Dermis microvascular lymphatic vessel endothelial cell (primary cell): ENCODE measurements around the gene C10orf67. TPM values are rescaled to one million over a fixed set of nuclear protein-coding genes. Genes with fewer than 3 reads are reported as not detected.
"Not testable (repeated sequence)": the region's sequence is repeated elsewhere in the genome, so short reads cannot be mapped to it uniquely, and the experiment has no call there.

Experiments used
- DNase-seq, 2 donors: peaks; one replicate each; pipeline versions ENCODE4 v3.0.0 to v3.0.0-alpha.2; 2010; ENCODE audit warnings: low read depth in 2 of 2
- total RNA-seq: library from RNA; depleted of rRNA; stranded (reverse); fragments of >200 nt; gene quantifications from 2 replicates; pipeline ENCODE4 v1.2.1, GENCODE V29; 2014

The C10orf67 gene
- total RNA-seq, 1 donor from 2014 or later, result not detected

DNA sequence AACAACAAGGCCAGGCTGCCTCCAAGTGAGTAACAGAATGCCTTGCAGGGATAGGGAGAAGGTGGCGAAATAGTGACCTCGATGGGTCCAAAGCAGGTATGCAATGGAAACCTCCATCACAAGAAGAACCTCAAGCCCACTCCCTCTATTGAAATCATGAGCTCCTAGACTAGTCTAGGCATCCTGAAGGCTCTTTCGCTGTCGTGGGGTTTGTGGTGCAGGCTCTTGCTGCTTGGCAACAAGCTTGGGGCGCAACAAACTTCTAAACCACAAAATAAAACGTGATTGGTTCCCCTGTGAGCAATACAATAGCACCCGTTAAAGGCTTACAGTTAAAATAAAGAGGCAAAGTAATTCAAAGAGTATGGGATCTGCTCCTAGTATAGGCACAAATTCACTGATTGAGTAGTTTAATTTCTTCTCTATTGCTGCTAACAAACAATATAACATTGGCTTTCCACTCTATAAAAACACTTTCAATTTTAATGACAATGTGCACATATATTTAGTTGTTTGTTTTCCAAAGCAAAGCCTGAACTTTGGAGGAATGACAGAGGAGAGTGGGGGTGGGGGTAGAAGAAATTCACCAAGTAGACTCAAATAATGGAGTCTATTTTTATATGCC lies 64.1 kb downstream of the C10orf67 start:
- no peak for DNase-seq

DNA sequence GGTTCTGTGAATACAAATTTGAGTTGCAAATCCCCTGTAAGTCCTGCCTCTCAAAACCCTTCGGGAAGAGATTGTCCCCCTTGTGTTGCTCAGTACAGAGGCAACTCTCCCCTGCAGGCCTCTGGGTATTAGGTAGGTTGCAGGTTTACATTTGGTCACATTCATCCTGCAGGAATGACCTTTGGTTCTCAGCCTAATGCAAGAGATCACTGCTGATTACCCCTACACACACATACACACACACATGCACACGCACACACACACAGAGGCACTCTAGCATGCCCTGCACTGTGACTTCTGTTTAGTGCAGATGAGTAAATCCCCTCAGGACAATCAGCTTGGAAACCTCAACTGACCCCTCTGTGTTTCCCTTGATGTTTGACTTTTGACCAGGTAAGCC lies 69.2 kb downstream of the C10orf67 start:
- no peak for DNase-seq

DNA sequence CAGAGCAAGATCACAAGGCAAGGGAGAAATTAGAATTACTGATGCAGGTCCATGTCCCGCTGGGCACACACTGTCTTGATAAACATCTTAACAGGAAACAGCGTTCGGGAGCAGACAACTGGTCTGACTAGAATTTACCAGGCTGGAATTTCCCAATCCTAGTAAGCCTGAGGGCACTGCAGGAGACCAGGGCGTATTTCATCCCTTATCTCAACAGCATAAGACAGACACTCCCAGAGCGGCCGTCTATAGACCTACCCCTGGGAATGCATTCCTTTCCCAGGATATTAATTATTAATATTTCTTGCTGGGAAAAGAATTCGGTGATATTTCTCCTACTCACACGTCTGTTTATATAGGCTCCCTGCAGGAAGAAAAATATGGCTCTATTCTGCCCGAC lies 70.4 kb downstream of the C10orf67 start:
- DNase-seq, result not testable (repeated sequence)

DNA sequence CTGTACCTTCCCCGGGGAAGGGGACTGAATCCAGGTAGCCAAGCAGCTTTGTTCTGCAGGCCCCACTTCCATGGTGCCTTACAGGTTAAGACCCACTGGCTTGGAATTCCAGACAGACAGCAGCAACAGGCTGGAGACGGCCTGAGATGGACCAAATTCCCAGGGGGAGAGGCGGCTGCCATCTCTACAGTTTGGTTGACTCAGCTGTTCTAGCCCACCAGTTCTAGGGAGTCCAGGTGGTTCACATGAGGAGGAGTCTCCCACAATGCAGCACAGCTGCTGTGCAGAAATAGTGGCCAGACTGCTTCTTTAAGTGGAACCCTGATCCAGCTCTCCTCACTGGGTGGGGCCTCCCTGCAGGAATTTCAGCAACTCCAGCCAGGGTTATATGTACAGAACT lies 74.1 kb downstream of the C10orf67 start:
- DNase-seq, result no peak

GRCh38 chr10:23263441-23264164 lies 81.0 kb downstream of the C10orf67 start:
- DNase-seq, result no peak

DNA sequence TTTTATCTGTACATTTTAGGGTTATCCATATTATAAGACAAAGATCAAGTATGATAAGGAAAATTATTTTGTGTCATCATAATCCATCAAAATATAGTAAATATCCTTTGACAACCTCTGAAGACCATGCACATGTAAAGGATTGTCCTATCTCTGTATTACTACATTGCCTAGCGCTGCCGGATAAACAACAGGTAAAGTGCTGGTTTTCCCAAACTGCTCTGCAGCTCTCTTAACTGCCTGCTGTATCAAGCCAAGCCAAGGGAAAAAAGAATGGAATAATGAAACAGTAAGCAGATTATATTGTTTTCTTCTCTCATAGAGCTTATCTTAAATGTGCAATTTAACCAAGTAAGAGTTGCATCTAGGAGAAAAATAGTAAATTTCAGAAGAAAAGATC lies 81.7 kb downstream of the C10orf67 start:
- DNase-seq, result no peak

GRCh38 chr10:23258516-23258915 lies 86.1 kb downstream of the C10orf67 start:
- no peak for DNase-seq

GRCh38 chr10:23253780-23254179 lies 90.8 kb downstream of the C10orf67 start:
- no peak for DNase-seq

GRCh38 chr10:23252859-23253258 lies 91.7 kb downstream of the C10orf67 start:
- DNase-seq, result not testable (repeated sequence)

GRCh38 chr10:23241779-23242178 lies 102.8 kb downstream of the C10orf67 start:
- DNase-seq, result not testable (repeated sequence)

DNA sequence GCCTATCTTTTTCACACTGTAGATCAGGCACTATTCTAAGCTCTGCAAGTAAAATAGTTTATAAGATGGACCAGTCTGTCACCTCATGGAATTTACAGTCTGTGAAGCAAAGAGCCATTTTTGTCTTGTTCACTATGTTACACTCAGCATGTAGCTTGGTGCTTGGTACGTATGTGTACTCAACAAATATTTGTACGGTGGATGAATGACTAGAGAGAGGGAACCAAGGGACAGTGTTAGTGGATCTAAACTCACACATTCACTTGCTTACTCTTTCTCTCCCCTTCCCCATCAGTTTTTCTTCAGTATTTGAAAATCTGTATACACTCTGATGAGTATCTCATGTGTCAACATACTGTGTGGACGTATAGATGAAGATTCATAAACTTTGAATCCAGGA lies 106.6 kb downstream of the C10orf67 start:
- DNase-seq, result no peak

GRCh38 chr10:23230582-23230981 lies 114.0 kb downstream of the C10orf67 start:
- DNase-seq, result no peak

- no peak for DNase-seq
Observed at GRCh38 chr10:23217471-23217870, 127.1 kb downstream of the C10orf67 start.

GRCh38 chr10:23205972-23206642 lies 138.5 kb downstream of the C10orf67 start:
- DNase-seq, result no peak

GRCh38 chr10:23204773-23205172 lies 139.8 kb downstream of the C10orf67 start:
- no peak for DNase-seq

- no peak for DNase-seq
Observed at GRCh38 chr10:23203369-23204325, 140.9 kb downstream of the C10orf67 start.

DNA sequence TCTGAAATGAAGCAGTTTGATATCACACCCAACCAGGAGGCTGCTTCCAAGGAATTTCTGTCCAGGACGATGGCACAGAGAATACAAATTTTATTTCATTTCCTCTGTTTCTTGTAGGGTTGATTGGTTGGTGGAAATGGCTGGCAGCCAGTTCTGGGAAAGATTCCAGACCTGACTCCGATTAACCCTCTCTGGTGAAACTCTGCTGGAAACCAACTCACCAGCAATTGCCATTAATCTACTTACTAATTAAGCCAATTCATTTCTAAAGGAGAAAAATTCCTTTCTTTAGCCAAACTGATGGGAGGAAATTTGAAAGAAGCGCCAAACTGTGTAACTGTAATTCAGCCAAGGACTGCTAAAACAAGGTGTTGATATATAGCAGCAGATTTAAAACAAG lies 141.8 kb downstream of the C10orf67 start:
- no peak for DNase-seq

- no peak for DNase-seq
Observed at GRCh38 chr10:23201837-23202236, 142.8 kb downstream of the C10orf67 start.

GRCh38 chr10:23200997-23201652 lies 143.5 kb downstream of the C10orf67 start:
- DNase-seq, result no peak

GRCh38 chr10:23200586-23200985 lies 144.0 kb downstream of the C10orf67 start:
- DNase-seq, result no peak
